ENCODE results near the gene TMEM163.

The TMEM163 gene

DNA sequence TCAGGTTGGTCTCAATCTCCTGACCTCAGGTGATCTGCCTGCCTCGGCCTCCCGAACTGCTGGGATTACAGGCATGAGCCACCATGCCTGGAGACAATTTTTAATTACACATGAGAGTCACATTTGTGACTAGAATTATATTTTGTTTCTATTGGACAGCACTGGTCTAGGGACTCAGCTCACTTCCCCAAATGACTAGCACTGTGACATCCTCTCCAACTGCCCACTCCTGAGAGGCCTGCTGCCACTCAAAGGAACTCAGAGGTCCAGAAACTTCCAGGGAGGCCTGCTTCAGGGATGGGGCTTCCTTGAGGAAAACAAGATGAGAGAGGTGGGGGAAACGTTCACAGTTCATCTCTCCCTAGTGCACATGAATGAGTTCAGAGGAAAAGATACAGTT is 29.5 kb downstream of the TMEM163 start:
- H3K9ac ChIP-seq (ENCODE audit: low read depth, low read length), result no peak overlapping the region
- H3K9me3 ChIP-seq (ENCODE audit: insufficient read depth, low read depth, low read length), result no peaks in the 10 kb centered on the region
- peaks cover 6% of the 10 kb centered on the region; the same call in 1 of the 2 replicates for H3K4me1 ChIP-seq (ENCODE audit: insufficient read depth, low read length)
- H3K36me3 ChIP-seq (ENCODE audit: insufficient read depth, low read length), result no peaks in the 10 kb centered on the region
- 93% methylated on average over 3 of the region's 3 CpGs for WGBS
- no peak overlapping the region for H3K27ac ChIP-seq (ENCODE audit: low read depth, low read length)
- no peak overlapping the region for H3K4me3 ChIP-seq (ENCODE audit: low read length)
- H3K27me3 ChIP-seq (ENCODE audit: insufficient read depth, low read length), result no peaks in the 10 kb centered on the region

DNA sequence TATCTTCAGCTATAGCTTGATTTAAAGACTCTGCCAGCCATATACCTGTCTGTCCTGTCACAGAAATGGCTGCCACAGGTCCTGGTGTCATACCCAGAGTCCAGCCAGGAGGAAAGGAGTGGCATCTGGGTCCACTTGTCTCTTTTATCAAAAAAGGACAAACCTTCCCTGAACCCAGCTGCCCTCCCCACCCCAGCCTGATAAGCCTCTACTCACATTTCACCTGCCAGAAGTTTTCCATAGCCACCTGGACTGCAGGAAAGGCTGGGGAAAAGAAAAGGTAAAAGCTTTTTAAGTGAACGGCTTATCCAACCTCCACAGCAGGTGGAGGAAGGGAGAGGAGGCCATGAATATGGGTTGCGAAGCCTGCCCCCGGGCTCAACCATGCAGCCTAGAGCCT is 32.8 kb downstream of the TMEM163 start:
- H3K27me3 ChIP-seq (ENCODE audit: insufficient read depth, low read length), result no peaks in the 10 kb centered on the region
- H3K36me3 ChIP-seq (ENCODE audit: insufficient read depth, low read length), result no peaks in the 10 kb centered on the region
- H3K9me3 ChIP-seq (ENCODE audit: insufficient read depth, low read depth, low read length), result no peaks in the 10 kb centered on the region
- H3K9ac ChIP-seq (ENCODE audit: low read depth, low read length), result no peak overlapping the region
- no peak overlapping the region for H3K4me3 ChIP-seq (ENCODE audit: low read length)
- no peak overlapping the region for H3K27ac ChIP-seq (ENCODE audit: low read depth, low read length)
- H3K4me1 ChIP-seq (ENCODE audit: insufficient read depth, low read length), result peaks cover 6% of the 10 kb centered on the region; the same call in 1 of the 2 replicates
- WGBS, result 78% methylated on average over 3 of the region's 3 CpGs

DNA sequence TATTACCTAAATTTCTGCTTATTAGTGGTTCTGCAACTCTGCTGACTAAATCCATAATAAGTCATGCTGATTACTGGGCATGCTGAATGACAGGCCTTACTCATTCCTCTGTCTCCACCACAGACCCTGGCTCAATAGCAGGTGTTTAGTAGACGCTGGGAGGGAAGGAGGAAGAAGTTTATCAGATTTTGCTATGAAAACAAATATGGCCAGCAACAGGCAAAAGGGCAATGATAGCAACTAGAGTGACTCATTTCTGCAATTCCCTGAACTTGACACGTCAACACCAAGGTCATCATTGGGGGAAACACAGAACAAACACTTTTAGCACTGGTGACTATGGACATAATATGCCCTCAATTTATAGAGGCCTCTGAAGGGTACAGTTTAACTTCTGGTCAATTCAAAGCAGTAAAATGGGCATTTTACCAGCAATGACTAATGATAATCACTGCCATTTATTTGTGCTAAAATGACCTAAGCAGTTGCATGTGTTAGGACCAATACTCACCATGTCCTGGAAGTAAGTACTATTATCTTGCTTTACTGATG is 35.2 kb downstream of the TMEM163 start:
- Histone ChIP-seq H3K36me3 (ENCODE audit: insufficient read depth, low read length) (no peaks in the 10 kb centered on the region), H3K9ac (ENCODE audit: low read depth, low read length) (no peak overlapping the region), H3K27ac (ENCODE audit: low read depth, low read length) (no peak overlapping the region), H3K4me1 (ENCODE audit: insufficient read depth, low read length) (peaks cover 6% of the 10 kb centered on the region; the same call in 1 of the 2 replicates), H3K4me3 (ENCODE audit: low read length) (no peak overlapping the region), H3K27me3 (ENCODE audit: insufficient read depth, low read length) (no peaks in the 10 kb centered on the region), H3K9me3 (ENCODE audit: insufficient read depth, low read depth, low read length) (no peaks in the 10 kb centered on the region)
- 88% methylated on average over 2 of the region's 2 CpGs for WGBS

DNA sequence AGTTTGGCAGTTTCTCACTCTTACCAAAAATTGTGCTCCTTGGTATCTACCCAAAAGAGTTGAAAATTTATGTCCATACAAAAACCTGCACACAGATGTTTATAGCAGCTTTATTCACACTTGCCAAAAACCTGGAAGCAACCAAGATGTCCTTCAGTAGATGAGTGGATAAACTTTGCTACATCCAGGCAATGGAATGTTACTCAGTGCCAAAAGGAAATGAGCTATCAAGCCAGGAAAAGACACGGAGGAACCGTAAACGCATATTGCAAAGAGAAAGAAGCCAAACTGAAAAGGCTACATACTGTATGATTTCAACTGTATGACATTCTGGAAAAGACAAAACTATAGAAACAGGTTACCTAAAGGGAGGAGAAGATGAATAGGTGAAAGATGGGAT is 36.1 kb downstream of the TMEM163 start:
- Histone ChIP-seq H3K4me1 (ENCODE audit: insufficient read depth, low read length) (peaks cover 15% of the 10 kb centered on the region; the same call in 1 of the 2 replicates), H3K4me3 (ENCODE audit: low read length) (no peak overlapping the region), H3K9ac (ENCODE audit: low read depth, low read length) (no peak overlapping the region), H3K9me3 (ENCODE audit: insufficient read depth, low read depth, low read length) (no peaks in the 10 kb centered on the region), H3K27me3 (ENCODE audit: insufficient read depth, low read length) (no peaks in the 10 kb centered on the region), H3K27ac (ENCODE audit: low read depth, low read length) (no peak overlapping the region), H3K36me3 (ENCODE audit: insufficient read depth, low read length) (no peaks in the 10 kb centered on the region)
- 94% methylated on average over 3 of the region's 3 CpGs for WGBS

DNA sequence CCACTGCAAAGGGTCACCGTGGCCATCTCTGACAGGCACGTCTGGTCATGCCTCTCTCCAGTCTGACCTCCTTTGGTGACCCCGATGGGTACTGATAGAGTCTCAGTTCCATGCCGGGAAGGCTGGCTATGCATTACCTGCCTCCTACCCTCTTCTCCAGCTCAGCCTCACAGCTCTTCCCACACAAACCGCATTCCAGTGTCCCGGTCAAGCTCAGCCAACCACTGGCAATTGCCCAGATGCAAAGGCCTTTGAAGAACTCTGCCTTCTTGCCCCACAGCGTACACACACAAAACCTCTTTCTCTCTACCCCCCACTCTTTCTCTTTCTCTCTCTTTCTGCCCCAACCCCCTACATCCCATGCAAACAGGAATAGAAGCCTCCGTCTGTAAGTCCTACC is 37.6 kb downstream of the TMEM163 start:
- H3K4me1 ChIP-seq (ENCODE audit: insufficient read depth, low read length), result peaks cover 14% of the 10 kb centered on the region; the same call in 1 of the 2 replicates
- no peak overlapping the region for H3K9ac ChIP-seq (ENCODE audit: low read depth, low read length)
- no peak overlapping the region for H3K27ac ChIP-seq (ENCODE audit: low read depth, low read length)
- H3K9me3 ChIP-seq (ENCODE audit: insufficient read depth, low read depth, low read length), result no peaks in the 10 kb centered on the region
- H3K4me3 ChIP-seq (ENCODE audit: low read length), result no peak overlapping the region
- H3K27me3 ChIP-seq (ENCODE audit: insufficient read depth, low read length), result no peaks in the 10 kb centered on the region
- no peaks in the 10 kb centered on the region for H3K36me3 ChIP-seq (ENCODE audit: insufficient read depth, low read length)
- 90% methylated on average over 8 of the region's 8 CpGs for WGBS

DNA sequence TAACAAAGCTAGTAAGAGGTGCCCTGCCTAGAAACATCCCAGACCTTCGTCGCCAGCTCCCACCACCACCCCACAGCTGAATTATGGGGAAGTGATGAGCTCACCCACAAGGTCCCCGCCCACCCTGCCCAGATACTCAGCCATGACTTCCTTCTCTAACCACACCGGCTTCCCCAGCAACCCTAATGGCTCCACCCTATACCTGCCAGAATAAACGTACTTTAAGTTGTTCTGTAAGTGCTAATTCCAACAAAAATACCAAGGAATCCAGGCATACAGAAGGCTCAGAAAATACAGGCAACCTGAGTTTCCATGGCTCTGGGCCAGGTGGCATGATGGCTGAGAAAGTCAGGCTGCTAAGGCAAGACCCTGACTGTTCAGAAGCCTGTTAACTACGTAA is 39.1 kb downstream of the TMEM163 start:
- H3K4me3 ChIP-seq (ENCODE audit: low read length), result no peak overlapping the region
- no peaks in the 10 kb centered on the region for H3K9me3 ChIP-seq (ENCODE audit: insufficient read depth, low read depth, low read length)
- peaks cover 10% of the 10 kb centered on the region; the same call in 1 of the 2 replicates for H3K4me1 ChIP-seq (ENCODE audit: insufficient read depth, low read length)
- no peak overlapping the region for H3K27ac ChIP-seq (ENCODE audit: low read depth, low read length)
- H3K36me3 ChIP-seq (ENCODE audit: insufficient read depth, low read length), result no peaks in the 10 kb centered on the region
- H3K9ac ChIP-seq (ENCODE audit: low read depth, low read length), result no peak overlapping the region
- 97% methylated on average over 6 of the region's 6 CpGs for WGBS
- no peaks in the 10 kb centered on the region for H3K27me3 ChIP-seq (ENCODE audit: insufficient read depth, low read length)

DNA sequence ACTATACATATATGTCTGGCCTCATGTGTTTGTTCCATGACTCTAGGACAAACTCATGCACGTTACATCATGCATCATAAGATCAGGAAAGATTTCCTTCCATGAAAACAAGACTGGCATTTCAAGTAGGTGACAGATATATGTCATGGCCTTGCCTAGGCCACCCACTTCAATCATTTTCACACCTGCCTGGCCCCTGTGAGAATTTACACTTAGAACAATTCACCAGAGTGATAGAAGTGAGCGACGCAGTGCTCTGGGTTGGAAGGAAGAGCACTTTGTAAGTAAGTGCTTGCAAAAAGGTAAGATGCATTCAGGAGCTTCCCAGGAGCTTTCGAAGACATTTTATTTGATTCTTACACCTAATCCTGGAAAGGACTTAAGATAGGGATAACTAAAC is 39.5 kb downstream of the TMEM163 start:
- Histone ChIP-seq H3K9ac (ENCODE audit: low read depth, low read length) (no peak overlapping the region), H3K4me1 (ENCODE audit: insufficient read depth, low read length) (peaks cover 10% of the 10 kb centered on the region; the same call in 1 of the 2 replicates), H3K27ac (ENCODE audit: low read depth, low read length) (no peak overlapping the region), H3K9me3 (ENCODE audit: insufficient read depth, low read depth, low read length) (no peaks in the 10 kb centered on the region), H3K36me3 (ENCODE audit: insufficient read depth, low read length) (no peaks in the 10 kb centered on the region), H3K4me3 (ENCODE audit: low read length) (no peak overlapping the region), H3K27me3 (ENCODE audit: insufficient read depth, low read length) (no peaks in the 10 kb centered on the region)
- 84% methylated on average over 4 of the region's 4 CpGs for WGBS

DNA sequence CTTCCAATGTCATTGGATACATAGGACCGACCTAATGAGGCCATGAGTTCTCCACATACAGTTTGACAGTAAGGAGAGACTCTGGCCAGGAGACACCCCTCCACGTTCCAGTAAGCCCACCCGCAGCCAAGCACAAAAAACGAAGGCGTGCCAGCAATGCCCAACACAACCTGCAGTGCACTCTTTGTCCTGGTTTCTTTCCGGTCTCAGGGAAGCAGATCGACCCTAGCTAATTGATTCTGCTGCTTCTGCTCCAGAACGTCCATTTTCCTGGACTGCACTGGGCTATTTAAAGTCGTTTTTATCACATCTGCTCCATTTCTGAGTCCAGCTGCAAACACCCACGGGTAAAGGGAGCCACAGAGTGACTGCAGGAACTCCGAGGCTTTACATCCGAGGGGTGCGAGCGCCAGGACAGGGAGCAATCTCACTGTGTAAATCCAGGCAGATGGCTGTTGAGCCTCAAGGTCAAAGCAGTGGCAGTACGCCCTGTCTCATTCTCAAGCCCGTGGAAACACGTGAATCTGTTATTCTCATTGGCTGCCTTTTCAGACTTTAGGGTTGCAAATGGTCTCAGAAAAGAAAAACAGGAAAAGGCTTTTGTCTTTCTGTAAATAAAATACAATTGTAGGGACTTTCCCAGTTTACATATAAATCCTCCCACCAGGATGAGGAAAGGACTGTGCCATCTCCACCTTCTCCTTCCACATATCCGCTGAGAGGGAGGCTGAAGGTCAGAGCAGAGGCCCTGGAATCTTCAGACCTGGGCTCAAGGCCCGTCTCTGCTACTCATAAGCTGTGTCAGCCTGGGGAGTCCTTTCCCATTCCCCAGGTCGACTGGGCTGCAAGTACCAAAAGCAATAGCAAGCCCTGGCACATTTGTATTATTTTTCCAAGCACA is 40.7 kb downstream of the TMEM163 start:
- H3K27me3 ChIP-seq (ENCODE audit: insufficient read depth, low read length), result no peaks in the 10 kb centered on the region
- H3K9me3 ChIP-seq (ENCODE audit: insufficient read depth, low read depth, low read length), result no peaks in the 10 kb centered on the region
- peaks cover 10% of the 10 kb centered on the region; the same call in 1 of the 2 replicates for H3K4me1 ChIP-seq (ENCODE audit: insufficient read depth, low read length)
- no peak overlapping the region for H3K4me3 ChIP-seq (ENCODE audit: low read length)
- WGBS, result 83% methylated on average over 20 of the region's 20 CpGs
- H3K27ac ChIP-seq (ENCODE audit: low read depth, low read length), result no peak overlapping the region
- no peaks in the 10 kb centered on the region for H3K36me3 ChIP-seq (ENCODE audit: insufficient read depth, low read length)
- no peak overlapping the region for H3K9ac ChIP-seq (ENCODE audit: low read depth, low read length)

DNA sequence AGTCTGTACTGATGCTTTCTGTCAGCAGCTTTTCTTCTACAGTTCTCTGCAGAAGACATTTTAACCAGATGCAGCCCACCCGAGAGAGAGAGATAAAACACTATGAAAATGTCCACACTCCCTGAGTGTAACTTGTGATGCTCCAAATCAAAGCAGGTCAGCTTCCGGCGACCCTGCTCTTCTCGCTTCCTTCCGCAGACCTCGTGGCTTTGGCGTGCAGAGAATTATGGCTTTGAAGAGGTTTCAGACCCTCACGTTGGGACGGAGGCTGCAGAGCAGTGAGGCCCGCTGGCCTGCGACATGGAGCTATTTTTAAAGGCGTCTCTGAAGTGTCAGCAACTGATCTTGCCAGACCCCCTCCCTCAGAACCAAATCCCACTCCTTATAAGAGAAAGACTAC is 41.8 kb downstream of the TMEM163 start:
- no peaks in the 10 kb centered on the region for H3K27me3 ChIP-seq (ENCODE audit: insufficient read depth, low read length)
- no peaks in the 10 kb centered on the region for H3K36me3 ChIP-seq (ENCODE audit: insufficient read depth, low read length)
- H3K4me1 ChIP-seq (ENCODE audit: insufficient read depth, low read length), result peaks cover 10% of the 10 kb centered on the region; the same call in 1 of the 2 replicates
- no peak overlapping the region for H3K9ac ChIP-seq (ENCODE audit: low read depth, low read length)
- H3K4me3 ChIP-seq (ENCODE audit: low read length), result no peak overlapping the region
- no peaks in the 10 kb centered on the region for H3K9me3 ChIP-seq (ENCODE audit: insufficient read depth, low read depth, low read length)
- no peak overlapping the region for H3K27ac ChIP-seq (ENCODE audit: low read depth, low read length)
- 86% methylated on average over 12 of the region's 12 CpGs for whole genome bisulfite sequencing

DNA sequence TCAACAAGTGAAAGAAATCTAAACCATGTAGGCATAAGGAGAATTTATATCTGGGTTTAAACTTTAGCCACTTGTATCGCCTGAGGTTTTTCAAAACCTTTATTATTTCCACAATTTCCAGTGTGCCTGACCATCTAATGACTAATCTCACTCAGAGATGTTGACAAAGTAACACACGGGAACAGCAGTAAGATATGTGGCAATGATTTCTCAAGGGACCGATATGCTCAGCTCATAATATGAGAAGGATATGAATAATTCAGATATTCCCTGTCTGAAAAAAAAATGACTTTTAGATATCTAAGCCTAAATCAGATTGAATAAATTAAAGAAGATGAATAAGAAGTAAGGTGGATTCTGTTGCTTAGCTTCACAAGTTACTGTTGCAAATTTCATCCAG is 43.5 kb downstream of the TMEM163 start:
- no peaks in the 10 kb centered on the region for H3K9me3 ChIP-seq (ENCODE audit: insufficient read depth, low read depth, low read length)
- no peak overlapping the region for H3K4me3 ChIP-seq (ENCODE audit: low read length)
- H3K4me1 ChIP-seq (ENCODE audit: insufficient read depth, low read length), result peaks cover 16% of the 10 kb centered on the region; the same call in 1 of the 2 replicates
- H3K9ac ChIP-seq (ENCODE audit: low read depth, low read length), result no peak overlapping the region
- 92% methylated on average over 3 of the region's 3 CpGs for WGBS
- no peaks in the 10 kb centered on the region for H3K27me3 ChIP-seq (ENCODE audit: insufficient read depth, low read length)
- no peaks in the 10 kb centered on the region for H3K36me3 ChIP-seq (ENCODE audit: insufficient read depth, low read length)
- H3K27ac ChIP-seq (ENCODE audit: low read depth, low read length), result no peak overlapping the region

DNA sequence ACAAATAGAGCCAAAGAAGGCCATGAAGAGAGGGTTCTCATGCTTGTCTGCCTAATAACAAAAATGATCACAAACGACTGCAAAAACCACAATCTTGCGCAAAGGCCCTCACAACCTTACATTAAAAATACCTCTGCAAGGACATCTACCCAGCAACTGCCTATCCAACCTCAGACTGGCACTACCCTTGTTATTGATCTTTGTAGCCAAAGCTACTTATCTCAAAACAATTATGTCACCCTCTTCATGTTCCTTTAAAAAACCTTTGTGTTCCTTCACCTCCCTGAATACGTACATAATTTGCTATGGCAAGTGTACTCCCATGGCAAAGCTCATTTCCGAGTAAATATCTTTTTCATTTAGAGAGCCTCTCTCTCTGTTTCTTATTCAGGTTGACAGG is 44.1 kb downstream of the TMEM163 start:
- H3K27me3 ChIP-seq (ENCODE audit: insufficient read depth, low read length), result no peaks in the 10 kb centered on the region
- WGBS, result 97% methylated on average over 4 of the region's 4 CpGs

More for the DNA sequence above, 44.1 kb downstream of the TMEM163 start:
- Histone ChIP-seq H3K4me1 (ENCODE audit: insufficient read depth, low read length) (peaks cover 16% of the 10 kb centered on the region; the same call in 1 of the 2 replicates), H3K36me3 (ENCODE audit: insufficient read depth, low read length) (no peaks in the 10 kb centered on the region), H3K27ac (ENCODE audit: low read depth, low read length) (no peak overlapping the region), H3K9me3 (ENCODE audit: insufficient read depth, low read depth, low read length) (no peaks in the 10 kb centered on the region), H3K4me3 (ENCODE audit: low read length) (no peak overlapping the region), H3K9ac (ENCODE audit: low read depth, low read length) (no peak overlapping the region)

Data from HUES64 (cell line).